Measurements from ENCODE around the gene METTL21C. TPM values are rescaled to one million over a fixed set of nuclear protein-coding genes. Genes with fewer than 3 reads are reported as not detected.

The METTL21C gene
- polyA plus RNA-seq, 1 donor (not counting 4 experiments of a cell fraction or from before 2014, with no cell fraction given), result not detected

GRCh38 chr13:102670130-102670529 lies 24.7 kb downstream of the METTL21C start:
- H3K27ac ChIP-seq (ENCODE audit: control insufficient read depth, insufficient read depth, low read length), result no peak overlapping the region
- no peaks in the 10 kb centered on the region for H3K79me2 ChIP-seq (ENCODE audit: control insufficient read depth, insufficient read depth, low read length)
- TF ChIP-seq EZH2 (IDR thresholded peaks at IDR 0.05; ENCODE audit: low read length), result no peak
- TF ChIP-seq CTCF (optimal IDR thresholded peaks at IDR 0.05 in 1 of 3, IDR thresholded peaks at IDR 0.05 in 1 of 3, conservative IDR thresholded peaks at IDR 0.05 in 1 of 3; ENCODE audit: extremely low read depth in 1 of 3, insufficient read depth in 2 of 3, low read length in 3 of 3), result no peak
- no peak for FAIRE-seq
- H4K20me1 ChIP-seq (ENCODE audit: control insufficient read depth, extremely low read depth, insufficient read depth, low read length), result no peaks in the 10 kb centered on the region
- dilution Hi-C loops (cut with MboI; ENCODE audit: extremely low pct_ligation_motif_present, low sequenced_read_pairs), result no loop called here
- no peaks in the 10 kb centered on the region for H3K27me3 ChIP-seq (ENCODE audit: control insufficient read depth, extremely low read depth, insufficient read depth, low read length)
- no peak overlapping the region for H3K4me2 ChIP-seq (ENCODE audit: control insufficient read depth, extremely low read depth, insufficient read depth, low read depth, low read length)
- H3K4me3 ChIP-seq (ENCODE audit: control insufficient read depth in 2 of 3, extremely low read depth in 1 of 3, insufficient read depth in 2 of 3, low read depth in 1 of 3, low read length in 3 of 3), result no peak overlapping the region
- H3K36me3 ChIP-seq (ENCODE audit: control insufficient read depth in 2 of 2, extremely low read depth in 1 of 2, insufficient read depth in 2 of 2, low read length in 2 of 2), result peaks cover 7 to 10% of the 10 kb centered on the region in 2 experiments
- H3K9me3 ChIP-seq (ENCODE audit: control insufficient read depth, low read depth, low read length), result no peaks in the 10 kb centered on the region
- DNase-seq (ENCODE audit: low read depth, low spot score), result no peak
- no peak overlapping the region for H3K9ac ChIP-seq (ENCODE audit: control insufficient read depth, extremely low read depth, insufficient read depth, low read length)
- no peaks in the 10 kb centered on the region for H3K4me1 ChIP-seq (ENCODE audit: control insufficient read depth, extremely low read depth, insufficient read depth, low read length)
- no peak overlapping the region for H2AFZ ChIP-seq (ENCODE audit: control insufficient read depth, low read length)
- no peaks in the 10 kb centered on the region for H3K9me1 ChIP-seq (ENCODE audit: control insufficient read depth, extremely low read depth, insufficient read depth, low read length)

DNA sequence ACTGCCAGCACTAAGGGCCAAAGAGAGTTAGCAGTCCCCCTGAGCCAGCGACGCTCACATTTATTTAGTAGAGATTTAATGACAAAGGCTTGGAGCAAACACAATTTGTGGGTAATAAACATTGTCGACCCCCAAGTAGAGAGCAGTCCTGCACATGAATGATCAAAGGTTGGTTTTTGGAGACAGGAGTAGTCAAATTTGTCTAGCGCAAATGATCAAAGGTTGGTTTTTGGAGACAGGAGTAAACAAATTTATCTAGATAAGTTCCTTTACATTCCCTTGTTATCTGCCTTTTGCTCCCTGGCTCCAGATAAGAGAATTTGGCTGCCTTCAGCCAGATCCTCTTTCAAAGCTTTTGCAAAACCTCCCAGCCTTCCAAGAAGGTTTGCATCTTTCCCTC lies 26.9 kb downstream of the METTL21C start:
- H3K4me3 ChIP-seq (ENCODE audit: control insufficient read depth in 2 of 3, extremely low read depth in 1 of 3, insufficient read depth in 2 of 3, low read depth in 1 of 3, low read length in 3 of 3), result no peak overlapping the region
- FAIRE-seq (no peak), DNase-seq (ENCODE audit: low read depth, low spot score) (no peak)
- H3K9me3 ChIP-seq (ENCODE audit: control insufficient read depth, low read depth, low read length), result no peaks in the 10 kb centered on the region
- no peaks in the 10 kb centered on the region for H3K27me3 ChIP-seq (ENCODE audit: control insufficient read depth, extremely low read depth, insufficient read depth, low read length)
- no peak overlapping the region for H3K9ac ChIP-seq (ENCODE audit: control insufficient read depth, extremely low read depth, insufficient read depth, low read length)
- H3K4me2 ChIP-seq (ENCODE audit: control insufficient read depth, extremely low read depth, insufficient read depth, low read depth, low read length), result no peak overlapping the region
- no peaks in the 10 kb centered on the region for H3K4me1 ChIP-seq (ENCODE audit: control insufficient read depth, extremely low read depth, insufficient read depth, low read length)
- H3K79me2 ChIP-seq (ENCODE audit: control insufficient read depth, insufficient read depth, low read length), result no peaks in the 10 kb centered on the region
- TF ChIP-seq EZH2 (IDR thresholded peaks at IDR 0.05; ENCODE audit: low read length), result no peak
- no peak for TF ChIP-seq CTCF (optimal IDR thresholded peaks at IDR 0.05 in 1 of 3, IDR thresholded peaks at IDR 0.05 in 1 of 3, conservative IDR thresholded peaks at IDR 0.05 in 1 of 3; ENCODE audit: extremely low read depth in 1 of 3, insufficient read depth in 2 of 3, low read length in 3 of 3)
- dilution Hi-C loops (cut with MboI; ENCODE audit: extremely low pct_ligation_motif_present, low sequenced_read_pairs), result no loop called here
- H4K20me1 ChIP-seq (ENCODE audit: control insufficient read depth, extremely low read depth, insufficient read depth, low read length), result no peaks in the 10 kb centered on the region
- H3K27ac ChIP-seq (ENCODE audit: control insufficient read depth, insufficient read depth, low read length), result no peak overlapping the region
- H2AFZ ChIP-seq (ENCODE audit: control insufficient read depth, low read length), result no peak overlapping the region
- peaks cover 7% of the 10 kb centered on the region in 2 experiments for H3K36me3 ChIP-seq (ENCODE audit: control insufficient read depth in 2 of 2, extremely low read depth in 1 of 2, insufficient read depth in 2 of 2, low read length in 2 of 2)
- no peaks in the 10 kb centered on the region for H3K9me1 ChIP-seq (ENCODE audit: control insufficient read depth, extremely low read depth, insufficient read depth, low read length)

Measured in keratinocyte (primary cell).